Measurements from ENCODE around the gene DRC1.

DRC1 gene

DNA sequence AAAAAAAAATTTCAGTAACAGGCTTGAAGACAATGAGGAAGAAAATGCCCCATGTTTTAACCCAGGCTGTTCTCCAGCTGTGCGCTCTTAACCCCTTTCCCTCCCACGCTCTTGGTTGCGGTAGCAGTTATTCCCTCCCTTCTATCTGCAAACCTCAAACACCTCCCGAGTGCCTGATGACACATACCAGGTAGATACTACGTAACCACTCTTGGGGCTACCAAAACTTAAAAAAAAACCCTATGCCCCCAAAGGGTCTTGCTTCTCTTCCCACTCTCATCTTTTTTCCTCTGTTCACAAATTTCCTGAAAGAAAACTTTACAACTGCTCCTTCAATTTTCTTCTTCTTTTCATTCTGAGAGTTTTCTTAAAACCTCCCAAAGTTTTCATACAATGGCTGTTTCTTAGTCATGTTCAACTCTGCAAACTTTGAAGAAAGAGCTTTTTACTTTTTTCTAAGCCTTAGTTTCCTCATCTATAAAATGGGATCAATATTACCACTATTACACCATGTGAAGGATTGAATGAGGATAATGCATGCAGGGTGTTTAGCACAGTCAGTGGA is 4.9 kb upstream of the DRC1 start:
- in situ Hi-C loops (cut with MboI; ENCODE audit: low sequenced_read_pairs): no loop called here

DNA sequence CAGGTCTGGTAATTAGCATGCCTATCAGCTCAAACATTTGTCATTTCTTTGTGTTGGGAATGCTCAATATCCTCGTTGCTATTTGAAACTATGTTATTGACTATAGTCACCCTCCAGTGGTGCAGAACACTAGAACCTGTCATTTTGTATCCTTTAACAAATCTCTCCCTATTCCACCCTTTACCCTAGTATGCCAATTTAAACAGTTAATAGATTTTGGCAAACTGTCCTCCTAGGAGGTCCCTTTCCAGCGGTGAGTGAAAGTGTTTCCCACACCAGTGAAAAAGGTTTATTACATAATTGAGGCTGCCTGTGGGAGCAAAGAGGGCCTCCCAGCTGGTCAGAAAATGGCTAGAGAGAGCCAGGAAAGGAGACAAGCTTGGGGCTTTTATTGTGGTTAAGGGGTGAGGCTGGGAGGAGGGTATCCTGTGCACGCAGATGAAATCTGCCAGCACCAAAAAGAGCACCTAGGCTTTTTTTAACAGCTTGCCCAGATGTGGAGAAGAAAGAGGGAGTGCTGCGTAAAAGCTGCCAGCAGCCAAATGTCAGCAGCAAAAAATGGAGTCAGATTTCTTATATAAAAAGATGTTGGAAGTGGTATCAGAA is 1.8 kb upstream of the DRC1 start:
- in situ Hi-C loops (cut with MboI; ENCODE audit: low sequenced_read_pairs): no loop called here

- in situ Hi-C loops (cut with MboI; ENCODE audit: low sequenced_read_pairs): no loop called here
Measured at GRCh38 chr2:26400723-26401122, 997 bp upstream of the DRC1 start.

DNA sequence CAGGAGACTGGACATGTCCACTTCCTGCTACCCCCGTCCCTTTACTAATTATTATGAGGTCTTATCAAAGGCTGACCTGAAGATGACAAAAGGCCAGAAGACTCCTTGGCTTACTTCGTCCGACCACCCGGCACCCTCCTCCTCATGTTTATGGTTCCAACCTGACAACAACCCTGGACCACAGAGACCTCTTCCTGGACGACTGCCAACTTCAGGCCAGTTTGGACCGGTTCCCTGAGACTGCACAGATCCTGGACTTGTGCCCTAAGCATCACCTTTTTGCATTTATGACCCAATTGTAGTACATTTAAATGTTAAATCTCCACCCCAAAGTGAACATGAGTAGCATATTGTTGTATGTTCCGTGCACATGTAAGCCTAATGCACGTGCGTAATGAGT is 5.8 kb downstream of the DRC1 start:
- in situ Hi-C loops (cut with MboI; ENCODE audit: low sequenced_read_pairs): no loop called here

DNA sequence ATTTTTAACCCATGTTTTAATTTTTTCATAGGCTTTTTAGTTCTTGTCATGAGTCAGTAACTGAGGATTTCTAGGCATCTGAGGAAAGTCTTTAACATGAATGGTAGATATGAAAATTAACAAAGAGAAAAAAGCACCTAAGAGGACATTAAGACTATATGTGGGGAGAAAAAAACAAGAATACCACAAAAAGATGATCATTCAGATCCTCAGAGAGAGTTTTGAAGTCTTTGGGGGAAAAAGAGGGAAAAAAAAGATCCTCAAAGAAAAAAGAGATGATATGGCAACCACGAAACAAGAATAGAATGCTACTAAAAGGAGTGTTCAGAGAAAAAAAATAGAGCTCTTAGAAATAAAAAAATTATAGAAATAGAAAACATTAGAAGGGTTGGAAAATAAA is 8.1 kb downstream of the DRC1 start:
- in situ Hi-C loops (cut with MboI; ENCODE audit: low sequenced_read_pairs): no loop called here

GRCh38 chr2:26410764-26411243 is 9.1 kb downstream of the DRC1 start:
- in situ Hi-C loops (cut with MboI; ENCODE audit: low sequenced_read_pairs): no loop called here

GRCh38 chr2:26411419-26411818 is 9.7 kb downstream of the DRC1 start:
- in situ Hi-C loops (cut with MboI; ENCODE audit: low sequenced_read_pairs): no loop called here

DNA sequence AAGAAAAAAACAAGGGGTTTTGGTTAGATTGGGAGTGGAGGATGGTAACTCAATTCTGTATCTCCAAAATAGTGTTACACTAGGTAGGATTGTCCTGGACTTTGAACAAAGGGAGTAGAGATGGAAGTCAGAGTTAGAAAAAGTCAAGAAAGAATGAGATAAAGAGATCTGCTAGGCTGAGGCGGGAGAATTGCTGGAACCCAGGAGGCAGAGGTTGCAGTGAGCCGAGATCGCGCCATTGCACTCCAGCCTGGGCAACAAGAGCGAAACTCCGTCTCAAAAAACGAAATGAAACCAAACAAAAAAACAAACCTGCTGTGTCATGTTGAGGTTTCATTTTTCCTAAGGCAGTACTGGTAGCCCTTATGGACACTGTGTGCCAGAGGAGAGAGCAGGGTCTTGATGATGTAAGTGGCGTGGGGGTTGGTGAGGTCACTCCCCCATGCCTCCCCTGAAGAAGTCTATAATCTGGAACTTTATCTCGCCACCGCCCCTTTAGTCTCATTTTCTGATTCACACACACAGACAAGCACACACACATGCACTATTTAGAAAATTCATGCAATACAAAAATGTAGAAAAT is 10.5 kb downstream of the DRC1 start:
- in situ Hi-C loops (cut with MboI; ENCODE audit: low sequenced_read_pairs): no loop called here

DNA sequence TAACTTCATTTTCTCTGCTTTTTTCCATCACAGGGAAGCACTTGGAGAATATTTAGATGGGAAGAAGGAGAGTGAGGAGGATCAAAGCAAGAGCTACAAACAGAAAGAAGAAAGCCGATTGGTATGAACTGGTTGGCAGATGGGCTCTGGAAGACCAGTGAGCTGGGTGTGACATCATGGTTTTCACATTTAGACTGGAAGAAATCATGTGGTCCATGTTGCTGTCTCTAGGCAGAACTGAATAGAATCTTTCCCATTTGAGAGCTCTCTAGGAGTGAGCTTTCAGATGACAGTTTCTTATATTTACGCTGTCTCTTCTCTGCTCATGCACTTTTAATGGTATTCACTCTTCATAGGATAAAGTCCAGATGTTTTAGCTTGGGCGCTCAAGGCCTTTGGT is 12.6 kb downstream of the DRC1 start:
- in situ Hi-C loops (cut with MboI; ENCODE audit: low sequenced_read_pairs): no loop called here

GRCh38 chr2:26421961-26422360 is 20.2 kb downstream of the DRC1 start:
- in situ Hi-C loops (cut with MboI; ENCODE audit: low sequenced_read_pairs): no loop called here

DNA sequence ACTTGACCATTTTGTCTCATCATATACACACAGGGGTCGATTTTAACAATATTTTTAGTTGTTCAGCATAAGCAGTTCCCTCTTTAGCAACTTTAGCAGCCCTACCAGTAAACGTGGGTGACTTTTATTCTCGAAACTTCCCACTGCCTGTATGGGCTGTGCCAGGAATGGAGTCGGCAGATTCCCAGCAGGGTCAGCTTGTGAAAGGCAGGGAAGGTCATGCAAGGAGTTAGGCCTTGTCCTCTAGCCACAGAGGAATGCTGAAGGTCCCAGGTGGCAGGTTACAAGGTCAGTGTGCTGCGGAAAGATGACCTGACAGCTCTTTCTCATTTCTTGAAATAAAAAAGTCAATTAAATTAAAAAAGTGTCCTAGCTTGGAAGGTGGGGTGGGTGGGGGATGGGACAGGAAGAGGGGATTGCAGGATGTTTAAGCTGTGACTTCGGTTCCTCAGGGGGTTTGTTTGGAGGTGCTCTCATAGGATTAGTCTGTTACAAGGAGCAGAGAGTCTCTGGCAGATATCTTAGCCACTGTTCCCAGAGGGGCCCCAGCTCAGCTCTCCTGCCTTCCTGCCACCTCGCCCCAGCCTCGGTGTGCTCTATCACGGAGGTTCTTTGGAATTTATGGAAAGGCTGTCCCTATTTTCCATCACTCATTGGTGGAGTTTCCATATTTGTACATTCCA is 21.4 kb downstream of the DRC1 start:
- in situ Hi-C loops (cut with MboI; ENCODE audit: low sequenced_read_pairs): no loop called here

GRCh38 chr2:26423750-26424149 is 22.0 kb downstream of the DRC1 start:
- in situ Hi-C loops (cut with MboI; ENCODE audit: low sequenced_read_pairs): no loop called here

GRCh38 chr2:26424221-26424620 is 22.5 kb downstream of the DRC1 start:
- in situ Hi-C loops (cut with MboI; ENCODE audit: low sequenced_read_pairs): no loop called here

GRCh38 chr2:26428846-26429245 is 27.1 kb downstream of the DRC1 start:
- in situ Hi-C loops (cut with MboI; ENCODE audit: low sequenced_read_pairs): no loop called here

- in situ Hi-C loops (cut with MboI; ENCODE audit: low sequenced_read_pairs): no loop called here
Measured at GRCh38 chr2:26429779-26430578, 28.3 kb downstream of the DRC1 start.

GRCh38 chr2:26430826-26431225 is 29.1 kb downstream of the DRC1 start:
- in situ Hi-C loops (cut with MboI; ENCODE audit: low sequenced_read_pairs): no loop called here

DNA sequence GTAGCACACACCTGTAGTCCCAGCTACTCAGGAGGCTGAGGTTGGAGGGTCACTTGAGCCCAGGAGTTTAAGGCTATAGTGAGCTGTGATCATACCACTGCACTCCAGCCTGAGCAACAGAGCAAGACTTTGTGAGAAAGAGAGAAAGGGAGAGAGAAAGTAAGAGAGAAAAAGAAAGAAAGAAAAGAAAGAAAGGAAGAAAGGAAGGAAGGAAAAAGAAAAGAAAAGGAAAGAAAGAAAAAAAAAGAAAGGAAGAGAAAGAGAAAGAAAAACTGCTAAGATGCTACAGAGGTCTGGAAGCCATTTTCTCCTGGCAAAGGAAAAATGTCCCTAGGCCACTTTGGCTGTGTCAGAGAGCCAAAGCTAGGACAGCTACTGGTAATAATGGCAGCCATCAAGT is 30.6 kb downstream of the DRC1 start:
- in situ Hi-C loops (cut with MboI; ENCODE audit: low sequenced_read_pairs): no loop called here

DNA sequence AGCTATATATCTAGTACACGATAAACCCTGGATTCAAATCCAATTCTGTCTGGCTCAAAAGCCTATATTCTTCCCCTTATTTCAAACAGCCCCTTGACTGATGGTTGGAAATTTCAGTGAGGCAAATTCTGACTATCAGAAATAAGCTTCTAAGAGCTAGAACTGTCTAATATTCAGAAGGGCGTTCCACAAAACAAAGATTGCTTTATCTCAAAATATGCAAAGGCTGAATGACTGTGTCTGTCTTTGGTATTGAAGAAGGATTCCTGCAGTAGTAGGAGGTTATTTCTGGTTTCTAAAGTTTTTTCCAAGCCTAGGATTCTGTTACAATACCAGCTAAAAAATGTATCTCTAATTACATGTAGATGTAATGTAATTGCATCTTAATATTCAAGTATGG is 31.1 kb downstream of the DRC1 start:
- in situ Hi-C loops (cut with MboI; ENCODE audit: low sequenced_read_pairs): no loop called here

DNA sequence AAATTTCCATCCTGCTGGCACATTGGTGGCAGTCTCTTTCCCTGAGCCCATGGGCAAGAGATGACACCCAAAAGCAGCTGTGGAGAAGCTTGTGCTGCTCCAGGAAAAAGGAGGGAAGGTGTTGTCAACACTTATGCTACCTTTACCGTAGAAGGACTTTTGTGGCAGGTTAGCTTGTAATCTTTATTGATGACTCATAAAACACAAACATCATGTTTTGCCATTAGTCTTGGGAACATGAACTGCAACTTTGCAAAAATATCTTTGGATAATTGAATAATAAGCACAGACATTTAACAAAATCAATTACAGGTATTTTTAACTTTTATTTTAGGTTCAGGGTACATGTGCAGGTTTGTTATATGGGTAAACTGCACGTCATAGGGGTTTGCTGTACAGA is 33.4 kb downstream of the DRC1 start:
- in situ Hi-C loops (cut with MboI; ENCODE audit: low sequenced_read_pairs): no loop called here

- in situ Hi-C loops (cut with MboI; ENCODE audit: low sequenced_read_pairs): no loop called here
Measured at GRCh38 chr2:26438526-26438925, 36.8 kb downstream of the DRC1 start.

DNA sequence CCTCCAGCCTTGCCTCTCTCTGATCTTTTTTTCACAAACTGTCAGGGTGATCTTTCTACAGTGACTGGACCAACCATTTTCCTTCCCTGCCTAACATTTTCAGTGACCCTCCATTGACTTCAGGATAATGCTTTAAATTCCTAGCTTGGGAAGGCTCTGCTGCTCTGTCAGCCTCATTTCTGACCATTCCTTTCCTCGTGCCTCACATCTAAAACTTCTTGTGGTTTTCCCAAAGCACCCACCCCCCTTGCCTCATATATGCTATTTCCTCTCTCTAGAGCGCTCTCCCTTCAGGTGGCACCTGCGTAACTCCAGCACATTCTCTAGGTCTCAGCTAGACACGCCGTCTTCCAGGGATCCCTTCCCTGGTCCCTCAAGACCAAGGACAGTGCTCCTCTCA is 37.2 kb downstream of the DRC1 start:
- in situ Hi-C loops (cut with MboI; ENCODE audit: low sequenced_read_pairs): no loop called here

All from HL-60/S4 treated with phorbol 12-myristate 13-acetate at 8.2 ng/mL for 4 days and 3 days (cell line).